CD8-positive, alpha-beta memory T cell (primary cell): ENCODE measurements around the gene SPHK1. TPM values are rescaled to one million over a fixed set of nuclear protein-coding genes. Genes with fewer than 3 reads are reported as not detected.

ENCODE experiments used
- CTCF ChIA-PET: fragments of 350-600 bp; sonication (Branson Sonifier 250); formaldehyde crosslinking; loops from one replicate; lab custom pipeline; 2021; ENCODE audit warnings: antibody characterized with exemption; lab: Charles Lee
- POLR2A ChIA-PET: fragments of 350-600 bp; sonication (Branson Sonifier 250); formaldehyde crosslinking; loops from one replicate; lab custom pipeline; 2021; ENCODE audit warnings: antibody characterized with exemption; lab: Charles Lee
- DNase-seq, 5 donors: peaks; one replicate each; pipeline versions ENCODE4 v3.0.0 to v3.0.0-alpha.2; 2020 to 2022; ENCODE audit warnings: mixed read lengths in 1 of 5
- H3K27ac ChIP-seq: one replicate; pipeline ENCODE4 v1.7.0; 2013; ENCODE audit warnings: low read depth, mild to moderate bottlenecking, low read length, moderate library complexity
- H3K27me3 ChIP-seq: 2 replicates; pipeline ENCODE4 v1.7.0; 2013; ENCODE audit warnings: low read length, mild to moderate bottlenecking; ENCODE audit not compliant: insufficient read depth, poor library complexity, severe bottlenecking
- H3K36me3 ChIP-seq: 2 replicates; pipeline ENCODE4 v1.7.0; 2013; ENCODE audit warnings: mild to moderate bottlenecking, low read length, moderate library complexity; ENCODE audit not compliant: insufficient read depth
- H3K4me1 ChIP-seq: 2 replicates; pipeline ENCODE4 v1.7.0; 2013; ENCODE audit warnings: mild to moderate bottlenecking, low read length, moderate library complexity; ENCODE audit not compliant: insufficient read depth
- H3K4me3 ChIP-seq: 2 replicates; pipeline ENCODE4 v1.7.0; 2013; ENCODE audit warnings: mild to moderate bottlenecking, low read length
- H3K9me3 ChIP-seq: 2 replicates; pipeline ENCODE4 v1.7.0; 2013; ENCODE audit warnings: mild to moderate bottlenecking, low read length
- H3K27ac Mint-ChIP-seq, 8 donors: one replicate each; pipeline ENCODE4 v1.8.0; 2020 to 2021; ENCODE audit warnings: mixed read lengths in 8 of 8, mild to moderate bottlenecking in 6 of 8, inconsistent platforms in 3 of 8, moderate library complexity in 3 of 8
- H3K27me3 Mint-ChIP-seq, 2 donors: one replicate each; pipeline ENCODE4 v1.8.0; 2020 to 2021; ENCODE audit warnings: mixed read lengths in 2 of 2, mild to moderate bottlenecking in 1 of 2, moderate library complexity in 1 of 2
- H3K36me3 Mint-ChIP-seq, 3 donors: one replicate each; pipeline ENCODE4 v1.8.0; 2020 to 2021; ENCODE audit warnings: mixed read lengths in 3 of 3, inconsistent platforms in 1 of 3, mild to moderate bottlenecking in 1 of 3
- H3K4me1 Mint-ChIP-seq, 3 donors: one replicate each; pipeline ENCODE4 v1.8.0; 2020 to 2021; ENCODE audit warnings: mixed read lengths in 3 of 3, inconsistent platforms in 1 of 3, mild to moderate bottlenecking in 1 of 3
- H3K4me3 Mint-ChIP-seq, 7 donors: one replicate each; pipeline ENCODE4 v1.8.0; 2020 to 2021; ENCODE audit warnings: mixed read lengths in 7 of 7, mild to moderate bottlenecking in 6 of 7, moderate library complexity in 4 of 7, inconsistent platforms in 2 of 7
- H3K9me3 Mint-ChIP-seq, 5 donors: one replicate each; pipeline ENCODE4 v1.8.0; 2020 to 2022; ENCODE audit warnings: mixed read lengths in 5 of 5, mild to moderate bottlenecking in 3 of 5, moderate library complexity in 2 of 5, inconsistent platforms in 1 of 5
- polyA plus RNA-seq: library from polyadenylated mRNA; unstranded; fragments of 300-500 nt; fragmentation: Illumina TruSeq; gene quantifications from one replicate; pipeline ENCODE4 v1.2.3, GENCODE V29; 2021
- total RNA-seq, 2 experiments: library from RNA; stranded (reverse); gene quantifications; one replicate each; pipeline ENCODE4 v1.2.3, GENCODE V29; 2021

Gene SPHK1
- total and polyA plus RNA-seq, 3 experiments from 2014 or later: 0.76 to 18.7 (median 17.2) TPM

DNA sequence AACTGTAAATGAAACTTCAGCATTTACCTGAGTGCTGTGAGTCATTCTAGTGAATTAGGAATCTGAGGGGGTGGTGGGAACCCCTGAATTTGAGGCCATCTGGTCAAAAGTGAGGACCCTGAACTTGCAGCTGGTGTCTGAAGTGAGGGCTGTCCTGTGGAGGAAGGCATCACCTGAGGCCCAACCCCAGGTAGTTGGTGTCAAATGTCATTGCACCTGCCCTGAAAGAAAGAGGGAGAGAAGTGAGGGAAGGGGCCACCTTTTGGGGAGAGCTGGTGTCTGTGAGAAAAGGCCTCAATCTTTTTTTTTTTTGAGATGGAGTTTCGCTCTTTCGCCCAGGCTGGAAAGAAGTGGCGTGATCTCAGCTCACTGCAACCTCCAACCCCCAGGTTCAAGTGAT, 18.2 kb upstream of the SPHK1 start:
- Histone ChIP-seq H3K4me1 (no peaks in the 10 kb centered on the region), H3K27ac (no peak overlapping the region), H3K27me3 (no peaks in the 10 kb centered on the region), H3K4me3 (no peak overlapping the region), H3K9me3 (no peaks in the 10 kb centered on the region), H3K36me3 (no peaks in the 10 kb centered on the region)
- ChIA-PET CTCF (interaction anchor here (3.0 to 3.8 kb wide), 2 partner anchors 19 to 32 kb away, joined by 13 to 23 read pairs; partner anchors contain the start of gene SPHK1), POLR2A (no interaction called here)
- Mint-ChIP-seq H3K27me3 (peaks cover 0 to 3% of the 10 kb centered on the region in 2 donors), H3K27ac (no peak overlapping the region), H3K36me3 (no peaks in the 10 kb centered on the region), H3K4me3 (no peak overlapping the region), H3K4me1 (no peaks in the 10 kb centered on the region), H3K9me3 (no peaks in the 10 kb centered on the region)
- no peak for DNase-seq

DNA sequence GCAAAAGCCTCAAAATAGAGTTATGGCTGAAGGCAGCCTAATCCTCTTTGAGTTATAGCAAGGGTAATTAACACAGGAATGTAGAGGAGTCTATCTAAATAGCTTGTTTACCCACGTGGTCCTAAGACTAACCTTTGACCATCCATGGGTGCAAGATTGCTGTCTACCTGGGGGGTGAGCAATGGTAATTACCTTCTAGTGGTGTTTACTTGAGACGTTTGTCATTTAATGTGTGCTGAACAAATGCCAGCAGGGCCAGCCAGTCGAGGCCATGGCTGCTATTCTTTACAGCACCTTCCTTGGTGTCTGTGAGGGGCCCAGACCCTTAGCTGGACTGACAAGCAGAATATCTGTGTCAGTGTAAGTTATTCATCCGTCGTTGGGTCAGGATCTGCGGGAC, 16.8 kb upstream of the SPHK1 start:
- no peaks in the 10 kb centered on the region for H3K9me3 Mint-ChIP-seq
- Histone ChIP-seq H3K36me3 (no peaks in the 10 kb centered on the region), H3K4me1 (no peaks in the 10 kb centered on the region), H3K4me3 (no peak overlapping the region), H3K9me3 (no peaks in the 10 kb centered on the region), H3K27me3 (no peaks in the 10 kb centered on the region), H3K27ac (no peak overlapping the region)
- H3K4me1 Mint-ChIP-seq: no peaks in the 10 kb centered on the region
- no peak for DNase-seq
- H3K27ac Mint-ChIP-seq: no peak overlapping the region
- H3K4me3 Mint-ChIP-seq: no peak overlapping the region
- POLR2A ChIA-PET: no interaction called here
- peaks cover 0 to 3% of the 10 kb centered on the region in 2 donors for H3K27me3 Mint-ChIP-seq
- CTCF ChIA-PET: interaction anchor here (3.8 kb wide), 1 partner anchor 30 kb away, joined by 23 read pairs; no protein-coding TSS in a partner anchor
- H3K36me3 Mint-ChIP-seq: no peaks in the 10 kb centered on the region

DNA sequence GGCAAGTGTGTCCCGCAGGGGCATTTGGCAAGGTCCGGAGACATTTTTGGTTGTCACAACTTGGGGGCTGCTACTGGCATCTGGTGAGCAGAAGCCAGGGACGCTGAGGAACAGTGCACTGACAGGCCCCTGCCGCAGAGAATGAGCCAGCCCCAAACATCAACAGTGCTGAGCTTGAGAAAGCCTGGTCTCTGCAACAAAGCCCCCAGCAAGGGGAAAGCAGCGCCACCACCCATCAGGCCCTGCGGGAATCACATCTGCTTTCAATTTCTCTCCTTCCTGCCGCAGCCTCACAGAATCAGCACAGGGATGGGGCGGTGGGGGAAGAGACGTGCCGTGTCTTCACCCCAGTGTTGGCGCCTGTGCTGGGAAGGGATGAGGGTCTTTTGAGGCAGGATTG, 15.9 kb upstream of the SPHK1 start:
- ChIA-PET POLR2A (interaction anchor here (0.6 kb wide), 1 partner anchor 1031 kb away, joined by 3 read pairs; no protein-coding TSS in a partner anchor), CTCF (interaction anchor here (1.5 kb wide), 1 partner anchor 30 kb away, joined by 6 read pairs; no protein-coding TSS in a partner anchor)
- no peaks in the 10 kb centered on the region for H3K4me1 Mint-ChIP-seq
- peaks cover 0 to 3% of the 10 kb centered on the region in 2 donors for H3K27me3 Mint-ChIP-seq
- DNase-seq: no peak
- H3K27ac Mint-ChIP-seq: peak overlapping the region in 1 of 8 donors; percentile 5
- H3K4me3 Mint-ChIP-seq: no peak overlapping the region
- H3K36me3 Mint-ChIP-seq: no peaks in the 10 kb centered on the region
- H3K27ac ChIP-seq: no peak overlapping the region
- H3K4me1 ChIP-seq: no peaks in the 10 kb centered on the region
- H3K9me3 Mint-ChIP-seq: no peaks in the 10 kb centered on the region
- H3K9me3 ChIP-seq: no peaks in the 10 kb centered on the region
- no peak overlapping the region for H3K4me3 ChIP-seq
- H3K27me3 ChIP-seq: no peaks in the 10 kb centered on the region
- H3K36me3 ChIP-seq: no peaks in the 10 kb centered on the region

DNA sequence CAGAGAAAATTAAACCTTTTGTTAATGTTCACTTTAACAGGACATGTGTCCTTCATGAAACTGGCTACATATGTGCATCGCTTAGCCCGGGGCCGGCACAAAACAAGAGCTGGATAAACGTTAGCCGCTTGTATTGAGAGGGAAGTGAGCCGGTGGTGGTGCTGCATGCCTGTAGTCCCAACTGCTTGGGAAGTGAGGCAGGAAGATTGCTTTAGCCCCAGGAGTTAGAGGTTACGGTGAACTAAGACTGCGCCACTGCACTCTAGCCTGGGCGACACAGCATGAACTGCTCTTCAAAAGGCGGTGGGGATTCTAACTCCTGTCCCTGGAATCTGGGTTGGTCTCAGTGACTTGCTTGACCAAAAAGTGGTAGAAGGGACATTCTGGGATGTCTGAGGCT, 15.0 kb upstream of the SPHK1 start:
- DNase-seq: no peak
- H3K27ac Mint-ChIP-seq: no peak overlapping the region
- ChIA-PET POLR2A (no interaction called here), CTCF (interaction anchor here (1.2 to 1.5 kb wide), 3 partner anchors 16 to 39 kb away, joined by 4 to 10 read pairs (median 6); partner anchors contain the start of gene SPHK1)
- H3K4me1 Mint-ChIP-seq: no peaks in the 10 kb centered on the region
- no peak overlapping the region for H3K27ac ChIP-seq
- no peaks in the 10 kb centered on the region for H3K36me3 Mint-ChIP-seq
- H3K4me3 ChIP-seq: no peak overlapping the region
- H3K4me1 ChIP-seq: no peaks in the 10 kb centered on the region
- H3K36me3 ChIP-seq: no peaks in the 10 kb centered on the region
- no peaks in the 10 kb centered on the region for H3K9me3 Mint-ChIP-seq
- H3K27me3 ChIP-seq: no peaks in the 10 kb centered on the region
- H3K27me3 Mint-ChIP-seq: peaks cover 0 to 3% of the 10 kb centered on the region in 2 donors
- H3K9me3 ChIP-seq: no peaks in the 10 kb centered on the region
- no peak overlapping the region for H3K4me3 Mint-ChIP-seq

DNA sequence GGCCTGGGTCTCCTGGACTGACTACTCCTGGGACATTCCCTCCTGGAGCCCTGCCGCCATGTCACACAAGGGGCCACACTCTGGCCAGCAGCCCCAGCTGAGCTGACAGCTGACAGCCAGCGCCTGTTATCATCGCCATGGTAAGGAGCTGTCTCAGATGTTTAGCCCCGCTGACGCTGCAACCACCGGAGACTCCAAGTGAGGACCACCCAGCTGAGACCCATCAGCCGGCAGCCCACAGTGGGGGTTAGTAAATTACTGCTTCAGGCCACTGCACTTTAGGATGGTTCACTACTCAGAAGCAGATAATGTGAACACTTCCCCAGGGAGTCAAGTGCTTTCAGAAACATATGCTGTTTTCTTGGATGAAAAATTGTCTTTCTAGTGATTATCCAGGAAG, 14.6 kb upstream of the SPHK1 start:
- ChIA-PET POLR2A (no interaction called here), CTCF (interaction anchor here (0.7 to 1.5 kb wide), 4 partner anchors 16 to 39 kb away, joined by 3 to 10 read pairs (median 5); partner anchors contain the start of gene SPHK1)
- H3K4me3 Mint-ChIP-seq: peak overlapping the region in 1 of 7 donors; percentile 51
- no peak for DNase-seq
- Histone ChIP-seq H3K4me3 (no peak overlapping the region), H3K4me1 (no peaks in the 10 kb centered on the region), H3K36me3 (no peaks in the 10 kb centered on the region), H3K27me3 (no peaks in the 10 kb centered on the region), H3K9me3 (no peaks in the 10 kb centered on the region), H3K27ac (no peak overlapping the region)
- no peak overlapping the region for H3K27ac Mint-ChIP-seq
- H3K4me1 Mint-ChIP-seq: no peaks in the 10 kb centered on the region
- H3K27me3 Mint-ChIP-seq: no peaks in the 10 kb centered on the region
- H3K36me3 Mint-ChIP-seq: no peaks in the 10 kb centered on the region
- no peaks in the 10 kb centered on the region for H3K9me3 Mint-ChIP-seq

DNA sequence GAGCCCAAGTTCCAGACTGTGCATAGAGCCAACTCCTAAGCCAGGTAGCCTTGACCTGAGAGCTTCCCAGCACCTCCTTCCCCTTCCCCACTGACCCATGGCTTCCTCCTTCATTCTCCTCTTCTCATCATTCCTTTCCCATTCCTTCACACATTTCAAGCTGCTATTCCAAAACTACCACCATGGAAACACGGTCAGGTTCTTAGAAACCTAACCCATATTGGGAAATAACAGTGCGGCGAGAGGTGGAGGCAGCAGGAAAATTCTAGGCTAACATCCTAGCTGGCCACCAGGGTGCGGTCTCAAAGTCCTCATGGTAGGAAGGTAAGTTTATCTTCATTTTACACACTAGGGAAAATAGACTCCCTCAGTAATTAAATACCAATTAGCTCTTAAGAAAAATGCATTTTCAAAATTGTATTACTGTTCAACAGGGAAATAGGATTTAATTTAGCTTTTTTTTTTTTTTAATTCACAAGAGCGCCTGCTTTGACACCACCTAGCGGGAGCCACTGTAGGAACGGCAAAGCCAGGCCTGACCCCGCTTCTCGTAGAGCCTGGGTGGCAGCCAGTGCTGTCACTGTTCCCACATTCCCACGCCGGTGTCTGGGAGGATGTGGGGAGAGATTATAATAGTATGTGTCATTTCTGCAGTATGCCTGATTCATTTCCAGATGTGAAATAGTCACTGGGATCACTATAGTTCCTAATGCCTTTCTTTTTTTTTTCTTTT, 14.0 kb upstream of the SPHK1 start:
- no peaks in the 10 kb centered on the region for H3K36me3 Mint-ChIP-seq
- H3K4me1 Mint-ChIP-seq: no peaks in the 10 kb centered on the region
- no peak overlapping the region for H3K4me3 ChIP-seq
- H3K27me3 ChIP-seq: no peaks in the 10 kb centered on the region
- H3K27me3 Mint-ChIP-seq: no peaks in the 10 kb centered on the region
- H3K4me1 ChIP-seq: no peaks in the 10 kb centered on the region
- no peak overlapping the region for H3K4me3 Mint-ChIP-seq
- no peaks in the 10 kb centered on the region for H3K36me3 ChIP-seq
- ChIA-PET POLR2A (no interaction called here), CTCF (interaction anchor here (0.7 to 1.5 kb wide), 4 partner anchors 15 to 318 kb away, joined by 3 to 10 read pairs (median 4); partner anchors contain the start of gene SPHK1)
- H3K9me3 ChIP-seq: no peaks in the 10 kb centered on the region
- H3K27ac Mint-ChIP-seq: no peak overlapping the region
- no peaks in the 10 kb centered on the region for H3K9me3 Mint-ChIP-seq
- H3K27ac ChIP-seq: no peak overlapping the region
- no peak for DNase-seq

DNA sequence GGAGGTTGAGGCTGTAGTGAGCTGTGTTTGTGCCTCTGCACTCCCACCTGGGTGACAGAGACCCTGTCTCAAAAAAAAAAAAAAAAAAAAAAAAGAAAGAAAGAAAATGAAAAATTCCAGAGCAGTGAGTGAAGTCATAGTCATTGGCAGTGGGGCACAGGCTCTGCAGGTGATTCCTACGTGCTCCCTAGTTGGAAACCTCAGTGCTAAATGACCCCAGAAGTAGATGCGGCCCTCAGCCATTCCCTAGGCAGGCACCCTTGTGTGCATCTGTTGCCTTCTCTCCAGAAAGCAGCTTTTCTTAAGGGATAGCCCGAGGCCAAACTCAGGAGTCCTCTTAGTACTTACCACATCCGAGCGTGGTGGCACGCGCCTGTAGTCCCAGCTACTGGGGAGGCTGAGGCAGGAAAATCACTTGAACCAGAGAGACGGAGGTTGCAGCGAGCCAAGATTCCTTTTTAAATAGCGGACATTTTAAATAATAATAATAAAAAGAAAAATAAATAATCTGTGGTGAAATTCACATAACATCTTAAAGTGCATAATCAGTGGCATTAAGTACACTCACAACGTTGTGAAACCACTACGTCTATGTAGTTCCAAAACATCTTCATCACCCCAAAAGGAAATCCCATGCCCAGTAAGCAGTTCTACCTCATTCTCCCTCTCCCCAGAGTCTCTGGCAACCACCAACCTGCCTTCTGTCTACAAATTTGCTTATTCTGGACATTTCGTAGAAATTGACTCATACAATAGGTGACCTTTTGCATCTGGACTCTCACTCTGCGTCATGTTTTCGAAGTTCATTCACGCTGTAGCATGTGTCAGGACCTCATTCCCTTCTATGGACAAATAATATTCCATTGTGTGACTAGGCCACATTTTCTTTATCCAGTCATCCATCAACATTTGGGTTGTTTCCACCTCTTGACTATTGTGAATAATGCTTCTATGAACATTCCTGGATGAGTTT, 12.5 kb upstream of the SPHK1 start:
- Mint-ChIP-seq H3K9me3 (no peaks in the 10 kb centered on the region), H3K4me3 (no peak overlapping the region), H3K27ac (no peak overlapping the region), H3K36me3 (no peaks in the 10 kb centered on the region), H3K27me3 (no peaks in the 10 kb centered on the region), H3K4me1 (no peaks in the 10 kb centered on the region)
- no peaks in the 10 kb centered on the region for H3K9me3 ChIP-seq
- DNase-seq: no peak
- CTCF ChIA-PET: interaction anchor here (1.1 kb wide), 1 partner anchor 11 kb away, joined by 3 read pairs; no protein-coding TSS in a partner anchor
- no peak overlapping the region for H3K27ac ChIP-seq
- POLR2A ChIA-PET: interaction anchor here (0.6 to 0.8 kb wide), 2 partner anchors 8 to 11 kb away, joined by 9 to 21 read pairs; no protein-coding TSS in a partner anchor
- H3K27me3 ChIP-seq: no peaks in the 10 kb centered on the region
- H3K36me3 ChIP-seq: no peaks in the 10 kb centered on the region
- H3K4me3 ChIP-seq: no peak overlapping the region
- H3K4me1 ChIP-seq: no peaks in the 10 kb centered on the region
